GM21717 (cell line): ENCODE results near the gene MC1R.
"Not testable (repeated sequence)": the region's sequence is repeated elsewhere in the genome, so short reads cannot be mapped to it uniquely, and the experiment has no call there.

Source experiments
- ATAC-seq: cut with Tn5 transposase; IDR thresholded peaks from one replicate; pipeline ENCODE4 v1.9.1; 2021; ENCODE audit warnings: mild to moderate bottlenecking, moderate library complexity; ENCODE audit not compliant: unreplicated experiment

Gene MC1R

GRCh38 chr16:89918453-89919347, at the start of gene MC1R:
MC1R (plus strand) TSS chr16:89918862; CDS start chr16:89919259, 397 bp downstream.
- peak; percentile 17 for ATAC-seq

DNA sequence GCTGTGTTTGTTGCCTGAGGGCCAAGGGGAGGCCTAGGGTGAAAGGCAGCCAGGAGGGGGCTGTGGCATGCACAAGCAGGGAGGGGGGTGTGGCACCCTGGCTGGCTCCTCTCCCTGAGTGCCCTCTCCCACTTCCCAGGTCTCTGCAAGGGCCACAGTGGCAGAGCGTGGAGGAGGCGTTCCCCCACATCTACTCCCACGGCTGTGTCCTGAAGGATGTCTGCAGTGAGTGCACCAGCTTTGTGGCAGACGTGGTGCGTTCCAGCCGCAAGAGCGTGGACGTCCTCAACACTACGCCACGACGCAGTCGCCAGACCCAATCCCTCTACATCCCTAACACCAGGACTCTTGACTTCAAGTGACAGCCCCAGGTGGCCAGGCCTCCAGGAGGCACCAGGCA, 48.8 kb upstream of the MC1R start:
- ATAC-seq: no peak

GRCh38 chr16:89870440-89870839, 48.2 kb upstream of the MC1R start:
- no peak for ATAC-seq

DNA sequence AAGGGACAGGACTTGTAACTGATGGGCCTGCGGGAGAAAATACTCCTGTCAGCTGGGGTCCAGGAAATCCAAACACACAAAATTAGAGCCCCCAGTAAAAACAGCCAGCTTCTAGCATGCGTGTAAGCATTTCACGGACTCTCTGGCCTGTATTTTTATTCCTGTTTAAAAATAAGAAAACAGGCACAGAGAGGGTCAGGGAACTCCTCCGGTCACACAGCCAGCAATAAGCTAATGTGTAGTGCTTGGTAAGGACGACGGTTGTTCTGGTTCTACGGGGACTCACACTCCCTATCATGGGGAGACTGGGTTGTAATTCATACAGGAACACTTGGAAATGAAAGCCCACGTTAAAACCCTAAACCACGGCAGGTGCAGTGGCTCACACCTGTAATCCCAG, 46.8 kb upstream of the MC1R start:
- ATAC-seq: no peak

DNA sequence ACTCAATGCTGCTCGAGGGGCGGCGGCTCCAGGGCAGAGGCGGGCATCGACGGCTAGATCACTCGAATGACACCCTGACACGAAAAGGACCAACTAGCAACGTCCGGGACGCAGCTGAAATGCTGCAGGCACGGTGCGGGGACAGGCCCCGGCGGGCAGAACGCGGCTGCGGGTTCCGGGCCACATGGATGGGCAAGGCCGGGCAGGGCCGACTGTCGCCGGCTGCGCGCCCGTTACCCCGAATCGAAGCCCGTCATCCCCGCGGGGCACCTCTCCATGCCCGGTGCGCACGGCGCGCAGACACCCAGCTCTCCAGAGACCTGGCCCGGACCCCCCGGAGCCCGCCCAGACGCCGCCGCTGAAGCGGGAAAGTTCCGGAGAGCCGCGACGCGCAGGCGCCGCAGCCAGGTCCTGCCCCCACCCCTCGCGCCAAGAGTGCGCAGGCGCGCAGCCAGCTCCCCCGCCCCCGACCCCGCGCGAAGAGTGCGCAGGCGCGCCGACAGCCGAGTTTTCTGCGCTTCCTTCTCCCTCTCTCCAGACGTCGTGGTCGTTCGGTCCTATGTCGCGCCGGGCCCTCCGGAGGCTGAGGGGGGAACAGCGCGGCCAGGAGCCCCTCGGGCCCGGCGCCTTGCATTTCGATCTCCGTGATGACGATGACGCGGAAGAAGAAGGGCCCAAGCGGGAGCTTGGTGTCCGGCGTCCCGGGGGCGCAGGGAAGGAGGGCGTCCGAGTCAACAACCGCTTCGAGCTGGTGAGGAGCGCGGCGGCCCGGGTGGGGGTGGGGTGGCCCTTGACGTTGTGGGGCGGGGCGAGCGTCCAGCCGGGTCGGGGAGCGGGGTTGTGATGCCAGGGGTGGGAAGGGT, 45.3 kb upstream of the MC1R start, which contains the start of gene TCF25:
Gene TCF25, plus strand, starts transcription at position 484 of the 863 bp plus-strand sequence. Its CDS starts 76 bp downstream, at position 560.
- ATAC-seq: peak; percentile 34

DNA sequence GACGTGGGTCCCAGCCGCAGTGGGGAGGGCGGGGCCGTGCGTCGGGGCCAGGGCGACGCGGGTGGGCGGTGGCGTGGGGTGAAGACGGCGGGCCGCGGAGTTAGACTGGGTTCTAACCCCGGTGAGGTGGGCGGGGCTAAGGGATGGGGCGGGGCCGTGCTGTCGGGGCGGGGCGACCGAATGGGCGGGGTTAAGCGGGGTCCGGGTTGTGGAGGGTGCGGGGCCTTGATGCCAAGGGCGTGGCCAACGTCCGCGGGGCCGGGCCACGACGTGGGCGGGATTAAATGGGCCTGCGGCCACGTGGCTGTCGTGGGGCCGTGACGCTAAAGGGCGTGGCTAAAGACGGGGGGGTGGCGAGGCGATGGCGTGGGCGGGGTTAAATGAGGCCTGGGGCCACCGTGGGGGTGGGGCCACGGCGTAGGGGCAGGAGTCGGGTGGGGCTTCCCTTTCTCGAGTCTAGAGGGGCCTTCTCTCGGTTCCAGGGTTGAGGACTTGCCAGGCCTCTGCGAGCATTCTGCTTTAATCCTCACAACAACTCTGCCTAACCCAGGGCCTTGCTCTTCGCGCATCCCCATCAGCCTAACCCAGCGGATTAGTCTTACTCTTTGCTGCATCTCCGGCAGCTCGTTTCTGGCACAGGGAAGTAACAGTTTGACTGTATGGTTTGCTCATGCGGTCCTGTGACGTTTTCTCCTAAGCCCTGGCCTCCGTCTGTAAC, 44.5 kb upstream of the MC1R start:
- peak; percentile 57 for ATAC-seq

- ATAC-seq: not testable (repeated sequence)
Observed at GRCh38 chr16:89879123-89879522, 39.5 kb upstream of the MC1R start.

DNA sequence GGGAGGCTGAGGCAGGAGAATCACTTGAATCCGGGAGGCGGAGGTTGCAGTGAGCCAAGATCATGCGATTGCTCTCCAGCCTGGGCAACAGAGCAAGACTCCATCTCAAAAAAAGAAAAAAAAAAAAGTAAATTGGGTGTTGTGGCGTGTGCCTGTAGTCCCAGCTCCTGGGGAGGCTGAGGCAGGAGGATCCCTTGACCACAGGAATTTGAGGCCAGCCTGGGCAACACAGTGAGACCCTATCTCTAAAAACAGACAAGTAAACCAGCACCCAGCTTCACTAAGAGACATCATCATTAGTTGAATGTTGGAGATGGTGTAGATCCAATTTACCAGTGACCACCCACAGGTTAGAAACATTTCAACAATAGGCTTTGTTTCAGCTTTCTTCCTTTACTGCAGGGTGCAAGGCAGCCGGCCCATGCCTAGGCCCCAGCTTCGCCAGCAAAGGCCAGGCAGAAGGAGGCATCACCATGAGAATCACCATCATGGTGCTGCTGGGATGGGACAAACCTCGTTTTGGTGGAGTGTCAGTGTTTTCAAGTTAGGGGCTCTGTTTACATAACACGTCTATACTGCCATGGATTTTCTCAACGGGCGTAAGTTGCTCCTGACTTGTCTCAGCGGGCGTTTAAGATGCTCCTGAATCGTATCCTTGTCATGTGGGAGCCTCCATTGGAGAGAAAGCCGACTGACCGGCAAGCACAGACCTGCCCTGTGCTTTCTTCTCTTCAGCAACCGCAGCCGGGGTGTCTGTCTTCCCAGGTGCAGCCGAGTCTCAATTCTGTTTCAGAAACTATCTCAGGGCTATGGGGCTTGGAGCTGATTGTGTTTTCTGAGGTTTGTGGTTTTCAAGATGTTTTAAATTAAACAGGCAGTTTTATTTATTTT, 37.9 kb upstream of the MC1R start:
- ATAC-seq: no peak

GRCh38 chr16:89881368-89881730, 37.3 kb upstream of the MC1R start:
- ATAC-seq: no peak

GRCh38 chr16:89883346-89884040, 35.2 kb upstream of the MC1R start:
- no peak for ATAC-seq

DNA sequence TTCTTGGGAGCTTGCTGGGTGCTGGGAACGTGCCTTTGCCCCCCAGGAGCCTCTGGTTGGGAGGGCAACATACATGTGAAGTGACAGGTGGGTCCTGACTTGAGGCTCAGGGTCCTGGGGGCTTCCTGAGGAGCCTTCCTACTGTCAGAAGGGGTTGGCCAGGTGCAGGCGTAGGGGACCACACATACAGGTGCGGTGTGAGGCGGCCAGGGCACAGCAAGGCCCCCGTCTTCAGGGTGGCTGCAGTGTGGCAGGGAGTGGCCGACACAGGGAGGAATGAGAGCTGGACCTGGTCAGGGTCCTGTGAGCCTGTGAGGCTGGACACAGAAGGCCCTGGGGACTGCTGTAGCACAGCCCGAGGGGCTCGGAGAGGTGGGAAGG, 34.6 kb upstream of the MC1R start:
- ATAC-seq: no peak

DNA sequence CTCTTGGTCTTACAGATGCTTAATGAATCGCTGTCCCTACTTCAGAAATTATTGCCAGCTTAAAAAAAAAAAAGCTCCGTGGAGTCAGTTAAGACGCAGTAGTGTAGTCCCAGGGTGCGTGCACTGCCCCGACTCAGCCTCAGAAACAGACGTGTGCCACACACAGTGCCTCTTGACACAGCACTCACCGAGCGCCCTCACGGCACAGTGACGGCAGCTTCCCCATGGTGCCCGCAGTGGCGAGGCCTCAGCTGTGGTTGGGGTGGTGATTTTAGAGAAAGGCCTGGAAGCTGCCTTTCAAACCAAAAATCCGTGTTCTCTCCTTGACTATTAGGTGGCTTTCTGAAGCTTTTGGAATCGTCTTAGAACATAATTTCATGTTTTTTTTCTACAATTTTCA, 31.4 kb upstream of the MC1R start:
- no peak for ATAC-seq

- ATAC-seq: no peak
Observed at GRCh38 chr16:89890200-89890599, 28.5 kb upstream of the MC1R start.

DNA sequence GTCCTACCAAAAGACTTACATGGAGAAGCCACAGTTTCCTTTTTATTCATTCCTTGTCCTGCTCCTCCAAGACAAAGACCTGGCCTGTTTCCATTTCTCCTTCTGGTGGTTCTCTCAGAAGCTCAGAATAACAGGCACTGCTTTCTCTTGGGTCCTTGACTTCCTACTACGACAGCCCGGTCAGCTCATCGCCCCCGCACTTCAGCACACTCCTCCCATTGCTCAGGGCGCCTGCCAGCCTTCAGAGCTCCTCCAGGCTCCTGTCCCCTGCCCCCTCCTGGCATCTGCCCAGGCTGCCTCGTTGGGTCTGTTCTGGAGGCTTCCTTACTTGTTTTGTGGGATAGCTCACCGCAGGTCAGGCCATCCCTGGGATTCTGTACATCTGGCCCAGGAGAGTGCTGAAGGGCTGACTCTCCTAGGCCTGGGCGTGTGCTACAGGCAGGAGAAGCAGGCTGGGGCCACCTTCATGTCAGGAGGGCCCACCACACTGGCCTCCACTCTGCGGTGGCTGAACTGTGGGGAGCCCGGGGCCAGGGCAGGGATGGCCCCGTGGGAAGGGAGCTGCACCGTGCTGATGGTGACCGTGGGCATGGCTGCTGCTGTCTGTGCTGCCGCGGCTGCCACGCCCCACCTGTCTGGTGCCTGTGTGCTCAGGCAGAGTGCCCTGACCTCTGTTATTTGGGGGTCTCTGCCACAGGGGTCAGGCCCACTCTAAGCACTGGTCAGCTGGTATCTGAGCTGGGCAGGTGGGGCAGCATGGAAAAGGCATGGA, 27.6 kb upstream of the MC1R start:
- ATAC-seq: no peak

GRCh38 chr16:89892055-89892630, 26.5 kb upstream of the MC1R start:
- no peak for ATAC-seq

DNA sequence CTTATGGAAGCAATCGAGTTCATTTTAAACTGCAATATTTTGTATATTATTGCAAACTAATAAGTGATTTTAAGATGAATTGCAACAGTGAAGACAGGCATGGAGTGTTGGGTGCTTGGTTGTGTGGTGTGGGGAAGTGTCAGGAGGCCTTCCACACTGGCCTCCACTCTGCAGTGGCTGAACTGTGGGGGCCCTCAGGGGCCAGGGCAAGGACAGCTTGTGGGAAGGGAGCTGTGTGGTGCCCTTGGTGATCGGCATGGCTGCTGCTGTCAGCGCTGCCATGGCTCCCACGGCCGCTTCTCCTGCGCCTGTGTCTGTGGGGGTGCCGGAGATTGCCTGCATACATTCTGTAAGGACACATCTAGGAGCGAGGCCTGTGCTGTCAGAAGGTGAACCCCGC, 26.0 kb upstream of the MC1R start:
- no peak for ATAC-seq

DNA sequence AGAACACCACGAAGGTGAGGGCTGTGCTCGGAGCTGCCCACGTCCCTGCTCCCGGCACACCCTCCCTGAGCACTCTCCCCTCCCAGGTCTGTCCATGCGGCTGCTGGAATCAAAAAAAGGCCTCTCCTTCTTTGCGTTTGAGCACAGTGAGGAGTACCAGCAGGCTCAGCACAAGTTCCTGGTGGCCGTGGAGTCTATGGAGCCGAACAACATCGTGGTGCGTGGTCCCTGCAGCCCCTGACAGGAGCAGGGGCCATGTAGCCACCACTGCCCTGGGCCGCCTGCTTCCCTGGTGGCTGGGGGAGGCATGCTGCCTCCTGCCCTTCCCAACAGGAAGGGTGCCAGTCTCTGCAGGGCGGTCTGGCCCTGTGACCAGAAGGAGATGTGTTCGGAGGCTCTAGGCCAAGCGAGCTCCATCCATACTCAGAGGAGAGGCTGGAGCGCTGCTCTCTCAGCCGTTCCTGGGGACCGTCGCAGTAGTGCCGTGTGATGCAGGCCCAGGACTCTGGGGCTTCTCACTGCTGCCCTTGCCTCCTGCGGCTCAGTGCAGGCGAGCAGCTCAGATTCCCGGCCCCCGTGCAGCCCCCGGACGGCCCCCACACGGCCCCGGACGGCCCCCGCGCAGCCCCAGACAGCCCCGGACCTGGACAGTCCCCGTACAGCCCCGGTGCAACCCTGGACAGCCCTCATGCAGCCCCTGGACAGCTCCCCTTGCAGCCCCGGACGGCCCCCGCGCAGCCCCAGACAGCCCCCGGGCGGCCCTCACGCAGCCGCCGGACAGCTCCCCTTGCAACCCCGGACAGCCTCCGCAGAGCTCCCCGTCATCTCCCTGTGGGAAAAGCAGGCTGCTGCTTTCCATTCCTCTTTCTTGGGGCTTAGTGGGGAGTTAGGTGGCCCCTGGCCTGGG, 24.8 kb upstream of the MC1R start:
- ATAC-seq: no peak
